Mesendoderm (in vitro differentiated cells): Measurements from ENCODE around the gene ALAS2.

ENCODE experiments used
- DNase-seq: peaks from one replicate; pipeline ENCODE4 v3.0.0; 2013
- H2AK5ac ChIP-seq: 2 replicates; pipeline ENCODE4 v1.6.1; 2013; ENCODE audit warnings: low read length, inconsistent platforms
- H2BK120ac ChIP-seq: 2 replicates; pipeline ENCODE4 v1.6.1; 2013; ENCODE audit warnings: low read depth, mild to moderate bottlenecking, low read length, moderate library complexity, mixed read lengths
- H2BK15ac ChIP-seq: replicated peaks from 2 replicates; pipeline ENCODE4 v1.6.1; 2013; ENCODE audit warnings: low read depth, mild to moderate bottlenecking, moderate library complexity
- H2BK5ac ChIP-seq: 2 replicates; pipeline ENCODE4 v1.6.1; 2013; ENCODE audit warnings: low read length, inconsistent platforms
- H3K18ac ChIP-seq: 2 replicates; pipeline ENCODE4 v1.6.1; 2013; ENCODE audit warnings: mild to moderate bottlenecking, low read length, mixed read lengths
- H3K23ac ChIP-seq: one replicate; pipeline ENCODE4 v1.6.1; 2013; ENCODE audit warnings: low read length
- H3K27ac ChIP-seq: 2 replicates; pipeline ENCODE4 v1.5.1; 2013; ENCODE audit warnings: low read depth, mild to moderate bottlenecking, inconsistent platforms, low read length, moderate library complexity
- H3K27me3 ChIP-seq: 2 replicates; pipeline ENCODE4 v1.6.1; 2013; ENCODE audit warnings: low read length, control low read depth, mild to moderate bottlenecking, inconsistent platforms; ENCODE audit not compliant: insufficient read depth, poor library complexity
- H3K36me3 ChIP-seq: 2 replicates; pipeline ENCODE4 v1.6.1; 2013; ENCODE audit warnings: low read length, inconsistent platforms; ENCODE audit not compliant: control insufficient read depth, insufficient read depth
- H3K4ac ChIP-seq: one replicate; pipeline ENCODE4 v1.6.1; 2013; ENCODE audit warnings: low read depth, mild to moderate bottlenecking, low read length, moderate library complexity
- H3K4me1 ChIP-seq: 2 replicates; pipeline ENCODE4 v1.6.1; 2013; ENCODE audit warnings: low read depth, low read length, inconsistent platforms; ENCODE audit not compliant: control insufficient read depth
- H3K4me2 ChIP-seq: 2 replicates; pipeline ENCODE4 v1.6.1; 2013; ENCODE audit warnings: low read length
- H3K4me3 ChIP-seq: 2 replicates; pipeline ENCODE4 v1.5.1; 2013; ENCODE audit warnings: mild to moderate bottlenecking, low read length
- H3K56ac ChIP-seq: one replicate; pipeline ENCODE4 v1.6.1; 2013; ENCODE audit warnings: low read length
- H3K79me1 ChIP-seq: 2 replicates; pipeline ENCODE4 v1.6.1; 2013; ENCODE audit warnings: low read length, inconsistent platforms
- H3K79me2 ChIP-seq: 2 replicates; pipeline ENCODE4 v1.6.1; 2013; ENCODE audit warnings: mild to moderate bottlenecking, low read length; ENCODE audit not compliant: control insufficient read depth, insufficient read depth
- H3K9ac ChIP-seq: 2 replicates; pipeline ENCODE4 v1.6.1; 2013; ENCODE audit warnings: low read length, inconsistent platforms
- H4K5ac ChIP-seq: one replicate; pipeline ENCODE4 v1.6.1; 2013; ENCODE audit warnings: low read length
- H4K8ac ChIP-seq: one replicate; pipeline ENCODE4 v1.6.1; 2013; ENCODE audit warnings: low read depth, mild to moderate bottlenecking, control low read depth, low read length, moderate library complexity
- WGBS: extraction: QIAGEN DNeasy Blood & Tissue Kit; methylation state at CpG from one replicate; pipeline ENCODE4 v1.1.7; 2013; ENCODE audit warnings: low lambda C conversion rate, missing lambda C conversion rate; ENCODE audit not compliant: insufficient coverage; ENCODE audit errors: extremely low coverage; 5-methylcytosine and 5-hydroxymethylcytosine counted together

ALAS2 gene

DNA sequence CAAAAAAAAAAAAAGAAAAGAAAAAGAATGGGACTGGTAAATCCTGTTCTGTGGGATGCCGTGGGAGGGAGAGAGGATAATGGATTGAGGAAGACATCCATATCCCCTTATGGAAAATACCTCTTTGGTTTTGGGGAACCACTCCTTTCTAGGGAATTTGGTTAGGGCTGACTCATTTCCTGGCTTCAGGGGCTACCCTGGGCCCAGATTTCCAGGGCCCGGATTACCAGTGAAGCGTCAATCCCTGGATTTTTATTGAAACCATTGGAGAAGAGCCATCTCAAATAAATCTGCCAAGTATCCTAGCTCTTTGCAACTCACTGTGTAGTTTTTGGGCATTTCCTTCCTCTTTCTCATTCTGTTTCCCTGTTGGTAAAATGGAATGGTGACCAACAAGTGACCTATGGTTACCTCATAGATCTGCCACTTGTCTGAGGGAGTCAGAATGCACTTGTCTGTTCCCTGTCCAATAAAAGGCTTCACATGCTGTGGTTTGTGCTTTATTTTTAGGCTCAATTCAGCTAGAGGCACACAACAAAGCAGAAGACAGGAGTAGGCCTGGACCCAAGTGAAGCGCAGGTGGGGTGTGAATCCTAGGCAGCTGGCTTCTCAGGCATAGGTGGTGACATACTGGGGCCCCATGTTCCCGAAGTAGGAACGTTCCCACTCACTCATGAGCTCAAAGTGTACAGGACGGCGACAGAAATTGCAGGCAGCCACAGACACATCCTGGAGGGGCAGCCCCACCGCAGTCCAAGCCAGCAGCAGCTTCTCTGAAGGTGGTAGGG is 22.0 kb downstream of the ALAS2 start:
- H3K4me2 ChIP-seq: no peak overlapping the region
- no peak overlapping the region for H2AK5ac ChIP-seq
- no peak overlapping the region for H3K9ac ChIP-seq
- no peak overlapping the region for H2BK5ac ChIP-seq
- H3K79me1 ChIP-seq: no peaks in the 10 kb centered on the region
- H3K27ac ChIP-seq: no peak overlapping the region
- H3K4me3 ChIP-seq: no peak overlapping the region
- no peak overlapping the region for H3K56ac ChIP-seq
- H4K8ac ChIP-seq: no peak overlapping the region
- no peak overlapping the region for H3K18ac ChIP-seq
- H3K23ac ChIP-seq: no peak overlapping the region
- no peaks in the 10 kb centered on the region for H3K4me1 ChIP-seq
- H2BK15ac ChIP-seq: no peak overlapping the region
- no peaks in the 10 kb centered on the region for H3K36me3 ChIP-seq
- WGBS: no CpG with 5 or more reads among the region's 9 CpGs
- no peaks in the 10 kb centered on the region for H3K27me3 ChIP-seq
- no peak overlapping the region for H4K5ac ChIP-seq
- no peak overlapping the region for H2BK120ac ChIP-seq
- no peaks in the 10 kb centered on the region for H3K79me2 ChIP-seq
- H3K4ac ChIP-seq: no peak overlapping the region
- no peak for DNase-seq

- no peak overlapping the region for H3K4me3 ChIP-seq
- no peak for DNase-seq
- H3K4ac ChIP-seq: no peak overlapping the region
- no peaks in the 10 kb centered on the region for H3K79me1 ChIP-seq
- H4K8ac ChIP-seq: no peak overlapping the region
- no peak overlapping the region for H2BK15ac ChIP-seq
- no peak overlapping the region for H3K9ac ChIP-seq
- no peak overlapping the region for H3K18ac ChIP-seq
- H2BK120ac ChIP-seq: no peak overlapping the region
- no peak overlapping the region for H2AK5ac ChIP-seq
- no peaks in the 10 kb centered on the region for H3K36me3 ChIP-seq
- H3K27ac ChIP-seq: no peak overlapping the region
- H3K23ac ChIP-seq: no peak overlapping the region
- H3K27me3 ChIP-seq: no peaks in the 10 kb centered on the region
- H3K4me1 ChIP-seq: no peaks in the 10 kb centered on the region
- H3K79me2 ChIP-seq: no peaks in the 10 kb centered on the region
- H2BK5ac ChIP-seq: no peak overlapping the region
- H4K5ac ChIP-seq: no peak overlapping the region
- no peak overlapping the region for H3K4me2 ChIP-seq
- WGBS: no CpG with 5 or more reads among the region's 6 CpGs
- H3K56ac ChIP-seq: no peak overlapping the region
Measured at GRCh38 chrX:55007656-55008055, 23.1 kb downstream of the ALAS2 start.

GRCh38 chrX:55006827-55007621 is 23.8 kb downstream of the ALAS2 start:
- Histone ChIP-seq H2BK120ac (no peak overlapping the region), H3K4ac (no peak overlapping the region)
- WGBS: no CpG with 5 or more reads among the region's 18 CpGs

GRCh38 chrX:55005256-55005655 is 25.5 kb downstream of the ALAS2 start:
- Histone ChIP-seq H3K56ac (no peak overlapping the region), H3K4me2 (no peak overlapping the region), H2BK120ac (no peak overlapping the region), H3K79me2 (peaks cover 9% of the 10 kb centered on the region), H2BK5ac (no peak overlapping the region), H4K8ac (no peak overlapping the region), H3K4ac (no peak overlapping the region), H2AK5ac (no peak overlapping the region), H2BK15ac (no peak overlapping the region), H3K4me3 (no peak overlapping the region), H3K79me1 (no peaks in the 10 kb centered on the region), H3K9ac (no peak overlapping the region), H3K4me1 (no peaks in the 10 kb centered on the region), H3K27me3 (no peaks in the 10 kb centered on the region), H3K27ac (no peak overlapping the region), H3K18ac (no peak overlapping the region), H4K5ac (no peak overlapping the region), H3K36me3 (no peaks in the 10 kb centered on the region), H3K23ac (no peak overlapping the region)
- DNase-seq: no peak

More at GRCh38 chrX:55006827-55007621, 23.8 kb downstream of the ALAS2 start:
- no peak overlapping the region for H3K18ac ChIP-seq
- no peak overlapping the region for H4K5ac ChIP-seq
- no peaks in the 10 kb centered on the region for H3K79me2 ChIP-seq
- DNase-seq: no peak
- H2BK5ac ChIP-seq: no peak overlapping the region
- H2BK15ac ChIP-seq: no peak overlapping the region
- H2AK5ac ChIP-seq: no peak overlapping the region
- H3K27me3 ChIP-seq: no peaks in the 10 kb centered on the region
- no peaks in the 10 kb centered on the region for H3K79me1 ChIP-seq
- H3K36me3 ChIP-seq: no peaks in the 10 kb centered on the region
- H3K4me1 ChIP-seq: no peaks in the 10 kb centered on the region
- H3K56ac ChIP-seq: no peak overlapping the region
- H3K27ac ChIP-seq: no peak overlapping the region
- no peak overlapping the region for H4K8ac ChIP-seq
- no peak overlapping the region for H3K4me3 ChIP-seq
- H3K9ac ChIP-seq: no peak overlapping the region
- H3K4me2 ChIP-seq: no peak overlapping the region
- H3K23ac ChIP-seq: no peak overlapping the region

DNA sequence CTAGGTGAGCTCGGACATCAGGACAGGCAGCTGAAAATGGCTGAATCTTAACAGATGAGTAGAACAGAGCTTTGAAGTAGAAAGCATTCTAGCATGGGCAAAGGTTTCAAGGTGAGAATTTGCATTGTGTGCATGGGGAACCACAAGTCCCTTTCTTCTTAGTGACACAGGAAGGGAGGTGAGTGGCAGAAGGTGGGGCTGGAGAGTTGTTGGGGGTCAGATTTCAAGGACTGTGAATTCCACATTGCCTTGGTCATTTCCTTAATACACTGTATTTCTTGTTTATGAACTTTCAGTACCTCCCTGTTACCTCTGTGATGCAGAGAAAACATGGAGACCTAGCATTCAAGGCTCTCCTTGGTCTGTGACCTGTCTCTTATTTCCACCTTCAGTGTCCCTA is 26.5 kb downstream of the ALAS2 start:
- Histone ChIP-seq H3K27me3 (no peaks in the 10 kb centered on the region), H3K56ac (no peak overlapping the region), H2BK15ac (no peak overlapping the region), H3K79me1 (no peaks in the 10 kb centered on the region), H4K8ac (no peak overlapping the region), H2BK5ac (no peak overlapping the region), H3K4ac (no peak overlapping the region), H3K23ac (no peak overlapping the region), H2AK5ac (no peak overlapping the region), H3K36me3 (no peaks in the 10 kb centered on the region), H3K4me2 (no peak overlapping the region), H3K4me1 (no peaks in the 10 kb centered on the region), H2BK120ac (no peak overlapping the region), H4K5ac (no peak overlapping the region), H3K79me2 (peaks cover 9% of the 10 kb centered on the region), H3K27ac (no peak overlapping the region), H3K9ac (no peak overlapping the region), H3K18ac (no peak overlapping the region), H3K4me3 (no peak overlapping the region)
- no peak for DNase-seq
- WGBS: no CpG with 5 or more reads among the region's 1 CpG
